Activated CD4-positive, alpha-beta T cell treated with anti-CD3 and anti-CD28 coated beads, Interleukin-2, amount 10 ng/mL, durations not matched to agents 7 days and 5 days (primary cell): ENCODE measurements around the gene PAIP2B. TPM values are rescaled to one million over a fixed set of nuclear protein-coding genes. Genes with fewer than 3 reads are reported as not detected.

ENCODE experiments used
- CTCF ChIA-PET: fragments of 350-600 bp; sonication (Branson Sonifier 250); formaldehyde crosslinking; loops from one replicate; lab custom pipeline; 2021; ENCODE audit warnings: antibody characterized with exemption; lab: Charles Lee
- POLR2A ChIA-PET: fragments of 350-600 bp; sonication (Branson Sonifier 250); formaldehyde crosslinking; loops from one replicate; lab custom pipeline; 2021; ENCODE audit warnings: antibody characterized with exemption; lab: Charles Lee
- DNase-seq: peaks from one replicate; pipeline ENCODE4 v3.0.0-alpha.2; 2020
- H3K27ac Mint-ChIP-seq: one replicate; pipeline ENCODE4 v1.8.0; 2021; ENCODE audit warnings: mild to moderate bottlenecking, moderate library complexity, mixed read lengths
- H3K27me3 Mint-ChIP-seq: one replicate; pipeline ENCODE4 v1.8.0; 2021; ENCODE audit warnings: mixed read lengths
- H3K36me3 Mint-ChIP-seq: one replicate; pipeline ENCODE4 v1.8.0; 2021; ENCODE audit warnings: low read depth, mixed read lengths
- H3K4me1 Mint-ChIP-seq: one replicate; pipeline ENCODE4 v1.8.0; 2021; ENCODE audit warnings: mixed read lengths
- H3K4me3 Mint-ChIP-seq: one replicate; pipeline ENCODE4 v1.8.0; 2021; ENCODE audit warnings: mild to moderate bottlenecking, moderate library complexity, mixed read lengths
- H3K9me3 Mint-ChIP-seq: one replicate; pipeline ENCODE4 v1.8.0; 2021; ENCODE audit warnings: mixed read lengths
- total RNA-seq, 2 experiments: library from RNA; stranded (reverse); gene quantifications; one replicate each; pipeline ENCODE4 v1.2.3, GENCODE V29; 2021

PAIP2B gene
- total RNA-seq, 2 experiments from 2014 or later, result 1.6 to 1.9 TPM

GRCh38 chr2:71136174-71136573 lies 90.7 kb downstream of the PAIP2B start:
- Mint-ChIP-seq H3K27ac (no peak overlapping the region), H3K4me1 (no peaks in the 10 kb centered on the region), H3K36me3 (peaks cover 33% of the 10 kb centered on the region), H3K27me3 (no peaks in the 10 kb centered on the region), H3K9me3 (no peaks in the 10 kb centered on the region), H3K4me3 (no peak overlapping the region)
- DNase-seq, result no peak
- ChIA-PET CTCF (no interaction called here), POLR2A (no interaction called here)

- Mint-ChIP-seq H3K9me3 (no peaks in the 10 kb centered on the region), H3K36me3 (peaks cover 21% of the 10 kb centered on the region), H3K27me3 (no peaks in the 10 kb centered on the region), H3K4me1 (peaks cover 5% of the 10 kb centered on the region), H3K4me3 (no peak overlapping the region), H3K27ac (no peak overlapping the region)
- ChIA-PET CTCF (no interaction called here), POLR2A (no interaction called here)
- no peak for DNase-seq
These were observed 93.3 kb downstream of the PAIP2B start for GRCh38 chr2:71133603-71134002.

Other genes with a start within 250 kb of the PAIP2B start
- under 1 TPM in 1 of 2 experiments, not detected in 1; 0.50 TPM for gene ANKRD53, start 248.5 kb downstream of the PAIP2B start, total RNA-seq
- gene TEX261, start 232.2 kb downstream of the PAIP2B start, total RNA-seq, result 10 to 100 TPM; 58.2 to 69.0 TPM
- 10 to 100 TPM; 81.1 to 83.6 TPM for gene NAGK, start 158.5 kb downstream of the PAIP2B start, total RNA-seq
- gene MCEE, start 96.9 kb downstream of the PAIP2B start, total RNA-seq, result 10 to 100 TPM; 13.5 to 15.3 TPM
- 10 to 100 TPM; 36.4 to 44.1 TPM for gene MPHOSPH10, start 96.5 kb downstream of the PAIP2B start, total RNA-seq
- 100 to 1,000 TPM in 1 of 2 experiments, 10 to 100 TPM in 1; 87.6 to 101 TPM for gene ZNF638, start 104.7 kb upstream of the PAIP2B start, total RNA-seq
- gene DYSF, start 226.5 kb upstream of the PAIP2B start, total RNA-seq, result under 1 TPM; 0.12 TPM